Activated CD4-positive, alpha-beta T cell treated with anti-CD3 and anti-CD28 coated beads, Interleukin-2, amount 10 ng/mL, durations not matched to agents 7 days and 5 days (primary cell): ENCODE measurements around the gene CREBBP. TPM values are rescaled to one million over a fixed set of nuclear protein-coding genes. Genes with fewer than 3 reads are reported as not detected.
A peak's percentile ranks its signal among the peaks of the same experiment; 100 is the strongest.

Source experiments
- CTCF ChIA-PET: fragments of 350-600 bp; sonication (Branson Sonifier 250); formaldehyde crosslinking; loops from one replicate; lab custom pipeline; 2021; ENCODE audit warnings: antibody characterized with exemption; lab: Charles Lee
- POLR2A ChIA-PET: fragments of 350-600 bp; sonication (Branson Sonifier 250); formaldehyde crosslinking; loops from one replicate; lab custom pipeline; 2021; ENCODE audit warnings: antibody characterized with exemption; lab: Charles Lee
- DNase-seq: peaks from one replicate; pipeline ENCODE4 v3.0.0-alpha.2; 2020
- H3K27ac Mint-ChIP-seq: one replicate; pipeline ENCODE4 v1.8.0; 2021; ENCODE audit warnings: mild to moderate bottlenecking, moderate library complexity, mixed read lengths
- H3K27me3 Mint-ChIP-seq: one replicate; pipeline ENCODE4 v1.8.0; 2021; ENCODE audit warnings: mixed read lengths
- H3K36me3 Mint-ChIP-seq: one replicate; pipeline ENCODE4 v1.8.0; 2021; ENCODE audit warnings: low read depth, mixed read lengths
- H3K4me1 Mint-ChIP-seq: one replicate; pipeline ENCODE4 v1.8.0; 2021; ENCODE audit warnings: mixed read lengths
- H3K4me3 Mint-ChIP-seq: one replicate; pipeline ENCODE4 v1.8.0; 2021; ENCODE audit warnings: mild to moderate bottlenecking, moderate library complexity, mixed read lengths
- H3K9me3 Mint-ChIP-seq: one replicate; pipeline ENCODE4 v1.8.0; 2021; ENCODE audit warnings: mixed read lengths
- total RNA-seq, 2 experiments: library from RNA; stranded (reverse); gene quantifications; one replicate each; pipeline ENCODE4 v1.2.3, GENCODE V29; 2021

Gene CREBBP
- total RNA-seq, 2 experiments from 2014 or later: 69.0 to 69.2 TPM

GRCh38 chr16:3807425-3808123 lies 72.9 kb downstream of the CREBBP start:
- Mint-ChIP-seq H3K36me3 (peaks cover 67% of the 10 kb centered on the region), H3K27ac (peak overlapping the region; percentile 83), H3K4me3 (peak overlapping the region; percentile 20), H3K27me3 (no peaks in the 10 kb centered on the region), H3K4me1 (peaks cover 78% of the 10 kb centered on the region), H3K9me3 (no peaks in the 10 kb centered on the region)
- DNase-seq: peak; percentile 19
- ChIA-PET POLR2A (no interaction called here), CTCF (interaction anchor here (1.5 kb wide), 1 partner anchor 11 kb away, joined by 3 read pairs; no protein-coding TSS in a partner anchor)

DNA sequence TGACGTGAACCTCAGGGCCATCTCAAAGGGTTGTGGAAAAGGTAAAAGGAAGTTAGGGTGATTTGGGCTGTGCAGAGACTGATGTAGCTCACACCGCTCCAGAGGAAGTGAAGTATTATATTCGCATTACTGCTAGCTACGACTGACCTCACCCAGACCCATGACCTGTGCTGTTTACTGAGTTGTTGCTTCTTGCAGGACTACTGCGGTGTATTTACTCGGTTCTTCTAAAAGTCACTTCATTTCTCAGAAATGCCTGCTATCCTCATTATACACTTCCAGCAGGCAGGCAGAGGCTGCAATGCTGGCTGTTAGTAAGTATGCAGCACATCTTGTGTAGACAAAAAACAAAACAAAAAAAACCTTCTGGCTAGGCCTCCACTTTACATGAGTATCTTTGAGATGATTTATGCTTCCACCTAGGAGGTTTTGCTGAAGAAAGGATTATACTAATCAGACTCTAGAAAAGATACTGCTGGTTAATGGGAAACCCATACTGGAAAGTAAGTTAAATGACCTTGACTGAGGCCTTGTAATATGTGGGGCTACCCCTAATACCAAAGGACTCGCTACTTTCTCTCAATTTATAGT lies 76.0 kb downstream of the CREBBP start:
- no peak overlapping the region for H3K4me3 Mint-ChIP-seq

DNA sequence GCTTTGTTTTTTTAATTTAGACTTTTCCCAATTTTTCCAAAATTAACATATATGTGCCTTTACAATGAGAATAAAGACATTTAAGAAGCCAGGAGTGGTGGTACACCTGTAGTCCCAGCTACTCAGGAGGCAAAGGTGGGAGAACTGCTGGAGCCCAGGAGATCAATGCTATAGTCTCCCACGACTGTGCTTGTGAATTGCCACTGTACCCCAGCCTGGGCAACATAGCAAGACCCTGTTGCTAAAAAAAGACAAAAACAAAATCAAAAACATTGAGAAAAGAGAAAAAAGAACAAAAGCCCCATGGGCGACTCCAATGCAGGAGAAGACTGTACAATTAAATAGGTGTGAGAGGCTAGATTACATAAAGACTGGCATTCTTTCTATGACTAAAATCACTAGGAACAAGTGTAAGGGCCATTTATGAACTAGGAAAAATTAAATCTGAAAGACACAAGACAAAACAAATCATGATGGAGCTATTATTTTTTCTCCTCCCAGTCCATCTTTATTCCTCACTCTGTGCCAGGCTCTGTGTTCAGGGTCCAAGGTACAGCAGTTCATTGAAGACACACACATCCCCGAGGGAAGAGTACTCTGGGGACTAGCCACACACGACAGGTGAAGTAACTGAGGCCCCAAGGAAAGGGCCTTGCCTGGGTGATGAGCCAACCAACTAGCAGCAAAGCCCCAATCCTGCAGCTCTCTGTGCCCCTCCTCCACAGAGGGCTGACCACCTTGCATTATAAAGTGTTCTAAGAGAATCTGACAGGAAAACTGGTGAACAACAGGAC lies 79.8 kb downstream of the CREBBP start:
- Mint-ChIP-seq H3K4me3 (no peak overlapping the region), H3K36me3 (peaks cover 28% of the 10 kb centered on the region), H3K9me3 (no peaks in the 10 kb centered on the region), H3K27me3 (no peaks in the 10 kb centered on the region), H3K27ac (peak overlapping the region; percentile 50), H3K4me1 (peaks cover 85% of the 10 kb centered on the region)
- CTCF ChIA-PET: interaction anchor here (1.5 kb wide), 1 partner anchor 10 kb away, joined by 5 read pairs; no protein-coding TSS in a partner anchor
- no peak for DNase-seq
- POLR2A ChIA-PET: no interaction called here

More for the DNA sequence above, 76.0 kb downstream of the CREBBP start:
- peaks cover 63% of the 10 kb centered on the region for H3K36me3 Mint-ChIP-seq
- no peaks in the 10 kb centered on the region for H3K27me3 Mint-ChIP-seq
- H3K27ac Mint-ChIP-seq: no peak overlapping the region
- peaks cover 81% of the 10 kb centered on the region for H3K4me1 Mint-ChIP-seq
- POLR2A ChIA-PET: no interaction called here
- H3K9me3 Mint-ChIP-seq: no peaks in the 10 kb centered on the region
- CTCF ChIA-PET: no interaction called here
- no peak for DNase-seq

GRCh38 chr16:3800019-3800418 lies 80.5 kb downstream of the CREBBP start:
- H3K4me1 Mint-ChIP-seq: peaks cover 83% of the 10 kb centered on the region

DNA sequence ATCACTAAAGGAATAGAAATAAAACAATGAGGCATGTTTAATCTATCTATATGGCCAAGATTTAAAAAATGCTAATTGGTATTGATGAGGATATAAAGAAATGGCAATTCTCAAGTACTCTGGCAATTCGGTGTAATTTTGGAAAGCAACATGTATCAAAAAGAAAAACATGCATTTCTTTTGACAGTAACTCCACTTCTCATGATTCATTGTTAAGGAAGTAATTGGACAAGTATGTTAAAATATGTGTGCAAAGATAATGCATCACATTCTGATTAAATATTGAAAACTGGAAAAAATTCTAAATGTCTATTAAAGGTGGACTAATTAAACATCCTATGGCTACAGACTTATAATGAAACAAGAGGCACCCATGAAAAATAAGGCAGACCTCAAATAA lies 81.2 kb downstream of the CREBBP start:
- Mint-ChIP-seq H3K4me1 (peaks cover 81% of the 10 kb centered on the region), H3K9me3 (no peaks in the 10 kb centered on the region), H3K27me3 (no peaks in the 10 kb centered on the region), H3K4me3 (no peak overlapping the region), H3K36me3 (peaks cover 24% of the 10 kb centered on the region), H3K27ac (no peak overlapping the region)
- DNase-seq: no peak
- ChIA-PET POLR2A (no interaction called here), CTCF (no interaction called here)

More at GRCh38 chr16:3800019-3800418, 80.5 kb downstream of the CREBBP start:
- Mint-ChIP-seq H3K4me3 (no peak overlapping the region), H3K36me3 (peaks cover 23% of the 10 kb centered on the region), H3K27ac (no peak overlapping the region), H3K9me3 (no peaks in the 10 kb centered on the region), H3K27me3 (no peaks in the 10 kb centered on the region)
- CTCF ChIA-PET: no interaction called here
- POLR2A ChIA-PET: no interaction called here
- no peak for DNase-seq

DNA sequence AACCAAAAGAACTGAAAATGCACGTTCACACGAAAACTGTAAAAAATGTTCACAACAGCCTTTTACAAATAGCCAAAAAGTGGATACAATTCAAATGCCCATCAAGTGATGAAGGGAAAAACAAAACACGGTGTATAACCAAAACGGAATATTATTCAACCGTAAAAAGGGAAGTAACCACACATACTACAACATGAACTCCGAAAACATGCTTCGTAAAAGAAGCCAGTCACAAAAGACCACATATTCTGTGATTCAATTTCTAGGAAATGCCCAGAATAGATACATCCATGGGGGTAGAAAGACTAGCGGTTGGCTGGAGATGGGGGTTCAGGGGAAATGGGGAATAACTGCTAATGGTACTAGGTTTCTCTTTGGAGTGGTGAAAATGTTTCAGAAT lies 81.7 kb downstream of the CREBBP start:
- CTCF ChIA-PET: no interaction called here

DNA sequence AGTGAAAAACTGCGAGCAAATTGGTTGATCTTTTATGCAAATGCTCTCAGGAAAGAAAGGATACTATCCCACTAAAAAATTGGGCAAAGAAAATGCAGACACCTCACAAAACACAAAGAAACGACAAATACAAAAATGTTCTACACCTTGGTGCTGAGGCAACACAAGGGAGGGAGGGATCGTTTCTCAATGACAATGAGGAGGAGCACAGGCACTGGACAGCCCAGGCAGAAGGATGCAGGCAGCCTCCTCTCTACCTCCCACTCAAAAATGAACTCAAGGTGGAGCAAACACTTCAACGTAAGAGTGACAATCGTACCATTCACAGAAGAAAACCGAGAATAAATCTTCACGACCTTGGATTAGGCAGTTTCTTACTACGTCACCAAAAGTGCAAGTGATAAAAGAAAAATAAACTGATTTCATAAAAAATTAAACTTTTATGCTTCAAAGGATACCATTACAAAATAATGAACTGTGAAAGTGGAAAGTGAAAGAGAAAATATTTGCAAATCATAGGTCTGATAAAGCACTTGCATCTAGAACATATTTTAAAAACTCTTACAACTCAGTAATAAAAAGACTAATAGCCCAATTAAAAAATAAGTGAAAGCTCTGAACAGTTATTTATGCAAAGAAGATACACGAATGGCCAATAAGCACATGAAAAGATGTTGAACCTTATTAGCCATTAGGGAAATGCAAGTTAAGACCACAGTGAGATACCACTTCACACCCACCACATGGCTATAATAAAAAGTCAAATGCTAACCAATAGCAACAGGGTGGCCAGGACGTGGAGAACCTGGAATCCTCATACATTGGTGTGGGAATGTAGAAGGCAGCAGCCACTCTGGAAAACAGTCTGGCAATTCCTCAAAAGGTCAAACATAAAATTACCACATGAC lies 82.4 kb downstream of the CREBBP start:
- DNase-seq: no peak
- peaks cover 80% of the 10 kb centered on the region for H3K4me1 Mint-ChIP-seq
- CTCF ChIA-PET: no interaction called here

More for the DNA sequence above, 81.7 kb downstream of the CREBBP start:
- H3K4me3 Mint-ChIP-seq: no peak overlapping the region
- H3K4me1 Mint-ChIP-seq: peaks cover 78% of the 10 kb centered on the region
- POLR2A ChIA-PET: no interaction called here
- no peaks in the 10 kb centered on the region for H3K27me3 Mint-ChIP-seq
- DNase-seq: no peak
- H3K36me3 Mint-ChIP-seq: peaks cover 20% of the 10 kb centered on the region
- H3K9me3 Mint-ChIP-seq: no peaks in the 10 kb centered on the region
- H3K27ac Mint-ChIP-seq: no peak overlapping the region

GRCh38 chr16:3797473-3797872 lies 83.0 kb downstream of the CREBBP start:
- Mint-ChIP-seq H3K27me3 (no peaks in the 10 kb centered on the region), H3K9me3 (no peaks in the 10 kb centered on the region), H3K4me3 (peak overlapping the region; percentile 22), H3K36me3 (peaks cover 31% of the 10 kb centered on the region), H3K4me1 (peaks cover 83% of the 10 kb centered on the region), H3K27ac (peak overlapping the region; percentile 57)
- peak; percentile 30 for DNase-seq
- CTCF ChIA-PET: interaction anchor here (1.2 kb wide), 1 partner anchor 13 kb away, joined by 3 read pairs; no protein-coding TSS in a partner anchor
- POLR2A ChIA-PET: no interaction called here

More for the DNA sequence above, 82.4 kb downstream of the CREBBP start:
- peak overlapping the region; percentile 22 for H3K4me3 Mint-ChIP-seq
- peaks cover 27% of the 10 kb centered on the region for H3K36me3 Mint-ChIP-seq
- POLR2A ChIA-PET: no interaction called here
- H3K27me3 Mint-ChIP-seq: no peaks in the 10 kb centered on the region
- H3K27ac Mint-ChIP-seq: peak overlapping the region; percentile 57
- no peaks in the 10 kb centered on the region for H3K9me3 Mint-ChIP-seq

DNA sequence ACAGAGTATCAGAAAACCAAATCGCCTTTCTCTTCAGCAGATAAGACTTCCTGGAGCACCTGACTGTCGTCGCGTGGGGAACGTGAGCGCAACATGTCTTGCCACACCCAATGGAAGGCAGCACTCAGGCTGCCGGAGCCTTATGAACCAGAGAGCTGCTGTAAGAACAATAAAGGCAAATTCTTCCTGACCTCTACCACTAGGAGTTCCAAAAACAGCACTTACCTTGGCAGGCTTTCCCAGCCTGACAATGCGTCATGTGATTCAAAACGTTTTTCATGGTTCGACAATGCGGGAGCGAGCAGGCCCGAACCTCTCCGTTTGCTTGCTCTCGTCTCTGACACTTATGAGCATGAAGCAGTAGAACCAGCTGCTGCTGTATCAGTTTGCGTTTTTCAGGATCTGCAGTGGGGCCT lies 87.3 kb downstream of the CREBBP start:
- Mint-ChIP-seq H3K4me3 (no peak overlapping the region), H3K4me1 (peaks cover 87% of the 10 kb centered on the region), H3K27ac (no peak overlapping the region), H3K9me3 (no peaks in the 10 kb centered on the region), H3K27me3 (no peaks in the 10 kb centered on the region), H3K36me3 (peaks cover 55% of the 10 kb centered on the region)
- peak; percentile 26 for DNase-seq
- POLR2A ChIA-PET: no interaction called here
- CTCF ChIA-PET: no interaction called here

DNA sequence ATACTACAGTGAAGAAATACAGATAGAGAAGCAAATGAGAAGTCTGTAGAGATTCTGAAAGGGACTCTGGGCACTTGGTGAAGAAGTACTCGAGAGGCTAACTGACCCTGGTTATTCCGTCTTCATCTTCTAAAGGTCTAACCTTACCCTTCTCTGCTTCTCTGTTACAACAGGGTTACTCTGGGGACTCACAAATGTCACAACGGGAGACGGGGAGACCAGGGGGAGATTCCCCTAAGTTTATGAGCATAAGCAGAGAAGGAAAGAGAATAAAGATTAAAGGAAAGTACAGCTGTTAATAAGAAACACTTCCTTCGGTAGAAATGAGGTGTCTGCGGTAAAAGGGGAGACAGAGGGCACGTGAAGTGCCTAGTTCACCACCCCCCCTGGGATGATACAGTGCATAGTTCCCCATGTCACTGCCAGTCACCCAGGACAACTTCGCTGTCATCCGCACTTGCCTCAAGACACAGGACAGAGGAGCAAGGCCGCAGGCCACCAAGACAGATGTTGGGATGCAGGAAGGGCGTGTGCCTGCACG lies 88.0 kb downstream of the CREBBP start:
- Mint-ChIP-seq H3K9me3 (no peaks in the 10 kb centered on the region), H3K27me3 (no peaks in the 10 kb centered on the region), H3K36me3 (peaks cover 57% of the 10 kb centered on the region), H3K27ac (no peak overlapping the region), H3K4me3 (no peak overlapping the region), H3K4me1 (peaks cover 83% of the 10 kb centered on the region)
- DNase-seq: no peak
- ChIA-PET POLR2A (no interaction called here), CTCF (no interaction called here)

- Mint-ChIP-seq H3K4me3 (no peak overlapping the region), H3K9me3 (no peaks in the 10 kb centered on the region), H3K27me3 (no peaks in the 10 kb centered on the region), H3K27ac (no peak overlapping the region), H3K36me3 (peaks cover 61% of the 10 kb centered on the region), H3K4me1 (peaks cover 76% of the 10 kb centered on the region)
- ChIA-PET POLR2A (no interaction called here), CTCF (interaction anchor here (1.1 kb wide), 1 partner anchor 11 kb away, joined by 5 read pairs; no protein-coding TSS in a partner anchor)
- DNase-seq: no peak
Observed at GRCh38 chr16:3791701-3792100, 88.8 kb downstream of the CREBBP start.
